Left lung (tissue), 10 donors: ENCODE results near the gene PRR33. TPM values are rescaled to one million over a fixed set of nuclear protein-coding genes. Genes with fewer than 3 reads are reported as not detected.

Experiments
- ATAC-seq: fragments of 200-7000 bp; cut with Tn5 transposase; one replicate; pipeline ENCODE4 v1.9.1; 2020; ENCODE audit warnings: moderate library complexity
- DNase-seq, 4 donors: peaks; one replicate each; pipeline ENCODE4 v3.0.0-alpha.2; 2013 to 2020
- H3K27ac ChIP-seq, 2 donors: fragments of 200-600 bp; sonication (generic) in 1 of 2; one replicate each; pipeline versions ENCODE4 v1.5.0 to v1.8.0; 2020 to 2021
- H3K27me3 ChIP-seq, 2 donors: fragments of 200-600 bp; sonication (generic) in 1 of 2; one replicate each; pipeline versions ENCODE4 v1.5.0 to v1.8.0; 2020 to 2021
- H3K36me3 ChIP-seq, 2 donors: fragments of 200-600 bp; sonication (generic) in 1 of 2; one replicate each; pipeline versions ENCODE4 v1.5.0 to v1.8.0; 2020 to 2021
- H3K4me1 ChIP-seq, 2 donors: fragments of 200-600 bp; one replicate each; pipeline ENCODE4 v1.8.0; 2021
- H3K4me3 ChIP-seq, 2 donors: fragments of 200-600 bp; sonication (generic) in 1 of 2; one replicate each; pipeline versions ENCODE4 v1.5.0 to v1.8.0; 2020 to 2021; ENCODE audit warnings: mild to moderate bottlenecking in 1 of 2
- H3K9me3 ChIP-seq, 2 donors: fragments of 200-600 bp; sonication (generic) in 1 of 2; one replicate each; pipeline versions ENCODE4 v1.5.0 to v1.8.0; 2020 to 2021
- CTCF ChIP-seq, 2 donors: fragments of 200-600 bp; sonication (generic) in 1 of 2; IDR thresholded peaks; one replicate each; pipeline versions ENCODE4 v1.5.0 to v1.8.0; 2021; ENCODE audit warnings: antibody characterized with exemption in 2 of 2
- intact Hi-C, 2 donors: fragments of 100-400 bp; cut with DNase I; formaldehyde crosslinking; loops; one replicate each; pipeline versions ENCODE4 v1.11.2 to v1.14.2; 2022
- polyA plus RNA-seq, 6 donors: library from polyadenylated mRNA; unstranded; fragments of 120-200 nt; gene quantifications; one replicate each; pipeline ENCODE4 v1.2.1, GENCODE V29; 2013; ENCODE audit not compliant: insufficient read length in 6 of 6
- total RNA-seq, 2 donors: library from RNA; stranded (reverse); fragmentation: NEBNext Ultra II Directional; extraction: Animal tissue kit (Norgen Biotek cat#: 25700); gene quantifications; one replicate each; pipeline ENCODE4 v1.2.1, GENCODE V29; 2021
- donor health status: DM: no; HTN: yes; CAD: no.
- donor health status: DM: no; HTN: no; CAD: no.

The PRR33 gene
- total and polyA plus RNA-seq, 8 donors = 0.05 to 0.15 (median 0.11) TPM; not detected in 2

GRCh38 chr11:1894759-1895158 lies 3.1 kb upstream of the PRR33 start:
- H3K9me3 ChIP-seq = no peaks in the 10 kb centered on the region
- H3K27me3 ChIP-seq = peaks cover 0 to 19% of the 10 kb centered on the region in 2 donors
- TF ChIP-seq CTCF (IDR thresholded peaks at IDR 0.05) = no peak
- no peak overlapping the region for H3K27ac ChIP-seq
- peaks cover 0 to 18% of the 10 kb centered on the region in 2 donors for H3K4me1 ChIP-seq
- intact Hi-C loops = loop anchor here in 1 of 2 donors (5.0 kb wide), 1 partner anchor 48 kb away; no protein-coding TSS in a partner anchor
- ATAC-seq (no peak), DNase-seq (peak in 1 of 4 donors; percentile 14)
- H3K4me3 ChIP-seq = no peak overlapping the region
- H3K36me3 ChIP-seq = no peaks in the 10 kb centered on the region

- H3K9me3 ChIP-seq = no peaks in the 10 kb centered on the region
- TF ChIP-seq CTCF (IDR thresholded peaks at IDR 0.05) = no peak
- no peak overlapping the region for H3K4me3 ChIP-seq
- no peak overlapping the region for H3K27ac ChIP-seq
- H3K4me1 ChIP-seq = peaks cover 0 to 27% of the 10 kb centered on the region in 2 donors
- peak in 1 of 4 donors; percentile 31 for DNase-seq
- intact Hi-C loops = loop anchor here in 1 of 2 donors (1.0 kb wide), 1 partner anchor 23 kb away; no protein-coding TSS in a partner anchor
- ATAC-seq = no peak
- H3K27me3 ChIP-seq = peaks cover 0 to 29% of the 10 kb centered on the region in 2 donors
- H3K36me3 ChIP-seq = peaks cover 0 to 8% of the 10 kb centered on the region in 2 donors
Measured at GRCh38 chr11:1893581-1894359, 2.1 kb upstream of the PRR33 start.

- Histone ChIP-seq H3K4me3 (no peak overlapping the region), H3K4me1 (peaks cover 0 to 34% of the 10 kb centered on the region in 2 donors), H3K36me3 (peaks cover 0 to 20% of the 10 kb centered on the region in 2 donors), H3K9me3 (no peaks in the 10 kb centered on the region), H3K27ac (no peak overlapping the region), H3K27me3 (peaks cover 0 to 30% of the 10 kb centered on the region in 2 donors)
- intact Hi-C loops = no loop called here
- ATAC-seq (no peak), DNase-seq (no peak)
- no peak for TF ChIP-seq CTCF (IDR thresholded peaks at IDR 0.05)
Measured at GRCh38 chr11:1892558-1892957, 863 bp upstream of the PRR33 start.

GRCh38 chr11:1892116-1892515 lies 421 bp upstream of the PRR33 start:
- no peak overlapping the region for H3K4me3 ChIP-seq
- H3K36me3 ChIP-seq = peaks cover 0 to 25% of the 10 kb centered on the region in 2 donors
- no peak overlapping the region for H3K27ac ChIP-seq
- intact Hi-C loops = no loop called here
- TF ChIP-seq CTCF (IDR thresholded peaks at IDR 0.05) = no peak
- H3K27me3 ChIP-seq = peaks cover 0 to 30% of the 10 kb centered on the region in 2 donors
- H3K4me1 ChIP-seq = peaks cover 0 to 29% of the 10 kb centered on the region in 2 donors
- no peaks in the 10 kb centered on the region for H3K9me3 ChIP-seq
- DNase-seq (peak in 1 of 4 donors; percentile 20), ATAC-seq (no peak)
